Left renal pelvis (tissue), 4 donors: ENCODE measurements around the gene DENND1A. TPM values are rescaled to one million over a fixed set of nuclear protein-coding genes. Genes with fewer than 3 reads are reported as not detected.
A peak's percentile ranks its signal among the peaks of the same experiment; 100 is the strongest.

Source experiments
- DNase-seq, 4 donors: peaks; one replicate each; pipeline ENCODE4 v3.0.0-alpha.2; 2013; ENCODE audit warnings: low read depth in 4 of 4, low spot score in 3 of 4
- polyA plus RNA-seq, 4 donors: library from polyadenylated mRNA; unstranded; fragments of 120-200 nt; gene quantifications; one replicate each; pipeline ENCODE4 v1.2.1, GENCODE V29; 2013; ENCODE audit not compliant: insufficient read length in 4 of 4

DENND1A gene
- polyA plus RNA-seq, 4 donors: 16.2 to 25.2 (median 21.7) TPM

GRCh38 chr9:123604861-123605260 is 325.1 kb downstream of the DENND1A start:
- no peak for DNase-seq

DNA sequence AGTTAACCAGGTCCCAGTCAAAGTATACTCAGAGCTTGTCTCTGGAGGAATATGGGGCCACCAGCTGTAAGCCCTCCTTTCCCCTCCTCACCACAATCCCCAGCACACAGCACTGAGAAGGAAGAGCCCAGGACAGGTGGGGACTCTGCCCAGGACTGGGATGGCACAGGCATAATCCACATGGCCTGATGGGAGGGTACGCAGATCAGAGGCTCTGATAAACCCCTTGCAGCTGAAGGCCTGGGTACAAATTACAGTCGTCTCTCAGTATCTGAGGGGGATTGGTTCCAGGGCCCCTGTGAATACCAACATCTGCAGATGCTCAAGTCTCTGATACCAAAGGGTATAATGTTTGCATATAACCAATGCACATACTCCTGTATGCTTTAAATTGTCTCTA is 328.1 kb downstream of the DENND1A start:
- no peak for DNase-seq

DNA sequence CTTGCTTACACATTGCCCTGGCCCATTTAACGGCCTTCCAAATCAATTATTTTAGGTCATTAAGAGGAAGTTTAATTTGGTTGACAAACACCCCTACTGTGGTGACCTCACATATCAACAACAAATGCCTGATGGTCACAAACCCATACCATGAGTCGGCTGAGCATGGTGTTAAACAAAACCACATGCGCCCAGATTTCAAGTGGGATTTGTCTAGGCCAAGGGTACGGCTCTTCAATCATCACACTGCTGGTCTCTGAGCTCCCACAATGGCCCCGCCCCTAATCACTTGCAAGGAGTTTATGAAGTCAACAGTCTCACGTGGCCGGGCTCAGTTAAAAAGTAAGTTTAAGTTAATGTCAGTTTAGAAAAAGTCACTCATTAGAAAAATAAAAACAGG is 330.1 kb downstream of the DENND1A start:
- DNase-seq: no peak

- DNase-seq: no peak
Measured at GRCh38 chr9:123597876-123598556, 331.9 kb downstream of the DENND1A start.

DNA sequence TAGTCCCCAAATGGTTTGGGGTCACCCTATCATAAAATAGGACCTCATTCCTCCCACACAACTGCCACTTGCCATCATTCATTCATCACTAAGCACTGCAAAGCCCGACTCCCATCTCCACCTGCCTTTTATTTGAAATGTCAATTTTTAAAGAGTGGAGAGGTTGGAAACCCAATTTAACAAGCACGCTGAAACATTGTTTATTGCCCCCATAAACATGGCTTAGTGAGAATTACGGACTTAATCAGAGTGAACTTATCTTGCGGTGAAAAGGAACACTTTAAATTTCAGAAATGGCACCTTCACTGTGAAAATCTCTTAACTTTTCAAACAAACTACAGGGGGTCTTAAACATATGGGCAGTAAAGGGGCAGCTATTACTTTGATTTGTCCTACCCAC is 332.9 kb downstream of the DENND1A start:
- no peak for DNase-seq

DNA sequence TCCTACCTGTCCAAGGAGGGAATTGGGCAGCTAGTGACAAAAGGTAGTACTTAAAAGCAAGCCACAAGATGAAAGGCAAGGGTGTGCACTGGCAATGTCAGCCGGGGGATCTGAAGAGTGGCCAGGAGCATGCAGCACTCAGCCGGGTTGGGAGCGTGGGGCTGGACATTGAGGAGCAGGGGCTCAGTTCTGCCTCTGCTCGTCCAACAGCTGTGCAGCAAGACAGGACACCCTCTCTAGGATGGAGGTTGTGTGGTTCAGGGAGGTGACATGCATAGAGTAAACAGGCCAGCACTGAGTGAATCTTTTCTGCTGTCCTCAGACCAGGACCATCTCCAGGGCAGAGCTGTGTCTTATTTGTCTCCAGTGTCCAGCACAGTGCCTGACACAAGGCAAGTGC is 338.6 kb downstream of the DENND1A start:
- DNase-seq: no peak

DNA sequence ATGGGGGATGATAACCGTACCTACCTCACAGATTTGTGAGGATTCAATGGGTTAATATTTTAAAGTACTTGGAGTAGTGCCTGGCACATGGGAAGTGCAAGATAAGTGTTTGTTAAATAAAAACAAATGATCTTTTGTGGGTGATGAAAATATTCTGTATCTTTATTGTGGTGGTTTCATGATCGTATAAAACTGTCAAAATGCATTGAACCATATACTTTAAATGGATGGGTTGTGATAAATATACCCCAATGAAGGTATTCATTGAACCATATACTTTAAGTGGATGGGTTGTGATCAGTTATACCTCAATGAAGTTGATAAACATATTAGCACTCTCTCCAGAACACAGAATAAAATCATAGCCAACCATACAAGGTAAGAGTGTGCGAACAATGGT is 339.4 kb downstream of the DENND1A start:
- no peak for DNase-seq

GRCh38 chr9:123589361-123590239 is 340.3 kb downstream of the DENND1A start:
- DNase-seq: no peak

DNA sequence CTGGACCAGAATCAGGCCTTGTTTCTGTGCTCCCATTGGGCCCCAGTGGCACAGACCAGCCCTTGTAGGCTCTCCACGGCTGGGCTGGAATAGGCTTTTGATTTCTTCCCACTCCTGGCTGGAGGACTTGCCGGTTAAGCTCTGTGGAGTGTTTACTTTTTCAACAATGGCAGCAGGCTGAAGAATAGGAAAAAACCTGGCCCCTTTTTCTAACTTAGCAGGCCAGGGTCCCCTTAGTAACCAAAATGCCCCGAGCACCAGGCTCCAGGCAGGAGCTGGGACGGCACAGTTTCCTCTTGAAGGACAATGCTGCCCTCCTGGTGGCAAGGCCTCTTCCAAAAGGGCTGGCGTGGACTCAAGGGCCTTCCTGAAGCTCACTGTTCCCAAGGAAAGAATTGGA is 343.7 kb downstream of the DENND1A start:
- no peak for DNase-seq

- no peak for DNase-seq
Measured at GRCh38 chr9:123584202-123585176, 345.4 kb downstream of the DENND1A start.

- no peak for DNase-seq
Measured at GRCh38 chr9:123583646-123584045, 346.3 kb downstream of the DENND1A start.

GRCh38 chr9:123571240-123571639 is 358.7 kb downstream of the DENND1A start:
- DNase-seq: no peak

DNA sequence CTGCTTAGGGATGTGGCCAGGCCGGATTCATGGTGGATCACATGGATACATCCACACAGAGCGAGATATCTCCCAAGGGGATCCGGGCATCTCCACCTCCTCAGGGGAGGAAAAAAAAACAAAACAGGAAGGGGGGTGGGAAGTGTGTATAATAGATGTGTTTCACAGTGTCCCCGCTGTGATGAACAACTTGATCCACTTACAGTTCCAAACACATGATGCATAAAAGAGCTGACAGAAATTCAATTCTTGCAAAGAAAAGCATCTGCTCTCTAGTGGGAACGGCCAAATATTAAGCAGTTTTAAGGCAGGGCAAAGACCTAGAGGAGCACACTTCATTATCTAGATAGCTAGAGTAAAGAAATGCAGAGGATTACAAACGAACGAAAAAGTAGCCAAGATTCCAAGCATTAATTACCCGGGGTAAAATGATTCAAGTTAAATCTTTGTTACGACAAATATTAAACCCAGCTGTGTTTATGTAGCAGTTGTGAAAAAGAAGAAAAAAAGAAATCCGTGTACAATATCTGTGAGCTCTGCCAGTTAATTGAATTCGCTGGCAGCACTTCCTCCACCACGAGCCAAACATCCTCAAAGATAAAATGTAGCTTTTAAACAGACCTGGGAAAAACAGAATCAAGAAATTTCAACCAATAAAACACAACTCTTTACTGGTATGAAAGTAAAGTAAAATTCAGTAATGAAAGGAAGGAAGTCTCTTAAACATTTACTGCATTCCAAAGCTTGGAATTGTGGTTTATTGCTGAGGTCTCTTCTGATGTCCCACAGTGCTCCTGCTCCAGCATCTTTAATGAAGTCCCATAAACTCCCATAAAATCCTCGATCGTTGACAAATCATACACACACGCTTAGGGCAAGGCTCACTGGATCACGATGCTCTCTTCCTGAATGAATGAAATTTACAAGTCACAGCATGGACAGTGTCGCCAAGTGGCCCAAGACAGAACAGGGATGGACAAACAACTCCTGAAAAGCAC is 360.9 kb downstream of the DENND1A start:
- DNase-seq: peak in 1 of 4 donors; percentile 32

GRCh38 chr9:123567013-123567412 is 362.9 kb downstream of the DENND1A start:
- no peak for DNase-seq

DNA sequence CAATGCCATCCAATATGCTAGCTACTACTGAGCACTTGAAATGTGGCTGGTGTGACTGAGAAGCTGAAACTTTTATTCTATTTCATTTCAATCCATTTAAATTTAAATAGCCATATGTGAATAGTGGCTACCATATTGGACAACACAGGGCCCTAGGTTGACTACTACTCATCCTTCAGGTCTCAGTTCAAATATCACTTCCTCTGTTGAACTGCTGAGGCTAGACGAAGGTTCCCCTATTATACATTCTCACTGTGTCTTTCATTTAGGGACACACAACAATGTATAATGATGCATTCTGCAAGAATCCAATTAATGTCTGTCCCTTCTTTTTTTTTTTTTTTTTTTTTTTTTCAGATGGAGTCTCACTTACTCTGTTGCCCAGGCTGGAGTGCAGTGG is 365.3 kb downstream of the DENND1A start:
- no peak for DNase-seq

- no peak for DNase-seq
Measured at GRCh38 chr9:123562844-123563346, 367.0 kb downstream of the DENND1A start.

DNA sequence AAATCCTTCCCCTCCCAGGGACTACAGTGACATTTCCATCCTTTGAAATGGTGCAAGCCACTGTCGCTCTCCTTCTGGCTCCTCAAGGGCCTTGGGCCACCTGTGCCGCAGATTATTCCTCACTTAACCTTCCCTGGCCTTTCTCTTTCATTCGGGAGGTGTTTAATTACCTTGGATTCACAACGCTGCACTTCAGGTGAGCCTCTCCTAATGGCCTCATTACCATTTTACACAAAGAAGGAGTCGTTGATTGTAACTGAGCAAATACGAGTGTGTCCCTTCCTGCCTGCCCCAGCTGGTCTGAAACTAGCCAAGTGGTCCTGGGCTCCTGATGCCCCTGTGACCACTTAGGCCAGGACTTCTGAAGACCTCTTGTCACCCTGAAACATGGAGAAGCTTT is 368.9 kb downstream of the DENND1A start:
- no peak for DNase-seq

GRCh38 chr9:123556464-123557435 is 373.2 kb downstream of the DENND1A start:
- no peak for DNase-seq
